Right lobe of liver (tissue), 6 donors: Measurements from ENCODE around the gene COL4A6. TPM values are rescaled to one million over a fixed set of nuclear protein-coding genes. Genes with fewer than 3 reads are reported as not detected.

Experiments used
- ATAC-seq, 4 donors: fragments of 200-7000 bp; cut with Tn5 transposase; one replicate each; pipeline ENCODE4 v1.9.1; 2020; ENCODE audit warnings: mild to moderate bottlenecking in 4 of 4, moderate library complexity in 4 of 4
- DNase-seq, 3 donors: peaks; one replicate each; pipeline ENCODE4 v3.0.0-alpha.2; 2020
- H3K27ac ChIP-seq, 3 donors: fragments of 200-600 bp; one replicate each; pipeline ENCODE4 v1.8.0; 2022
- H3K27me3 ChIP-seq, 2 donors: fragments of 200-600 bp; one replicate each; pipeline ENCODE4 v1.8.0; 2022
- H3K36me3 ChIP-seq, 4 donors: fragments of 200-600 bp; sonication (generic) in 1 of 4; one replicate each; pipeline versions ENCODE4 v1.5.1 to v1.8.0; 2017 to 2022; ENCODE audit warnings: control low read depth in 1 of 4
- H3K4me1 ChIP-seq, 4 donors: fragments of 200-600 bp; sonication (generic) in 1 of 4; one replicate each; pipeline versions ENCODE4 v1.5.1 to v1.8.0; 2017 to 2022; ENCODE audit warnings: control low read depth in 1 of 4
- H3K4me3 ChIP-seq, 3 donors: fragments of 200-600 bp; one replicate each; pipeline ENCODE4 v1.8.0; 2022
- H3K9me3 ChIP-seq, 4 donors: fragments of 200-600 bp; sonication (generic) in 1 of 4; one replicate each; pipeline versions ENCODE4 v1.5.1 to v1.8.0; 2017 to 2022; ENCODE audit warnings: control low read depth in 1 of 4
- CTCF ChIP-seq, 4 donors: fragments of 200-600 bp in 3 of 4; fragments of 450-650 bp in 1 of 4; IDR thresholded peaks; one replicate each; pipeline versions ENCODE4 v1.5.1 to v1.8.0; 2016 to 2022; ENCODE audit warnings: antibody characterized with exemption in 4 of 4, mild to moderate bottlenecking in 2 of 4
- POLR2A ChIP-seq: fragments of 450-650 bp; IDR thresholded peaks from one replicate; pipeline ENCODE4 v1.6.1; 2017; ENCODE audit warnings: antibody characterized with exemption, mild to moderate bottlenecking
- WGBS: methylation state at CpG from one replicate; pipeline ENCODE4 v1.1.6; 2018; ENCODE audit warnings: low coverage, low lambda C conversion rate; ENCODE audit not compliant: insufficient coverage; ENCODE audit errors: missing lambda C conversion rate; 5-methylcytosine and 5-hydroxymethylcytosine counted together
- intact Hi-C, 2 donors: fragments of 100-400 bp; cut with DNase I; formaldehyde crosslinking; loops; one replicate each; pipeline versions ENCODE4 v1.11.2 to v1.14.1; 2022
- total RNA-seq, 6 experiments: library from RNA; depleted of rRNA in 2 of 6; stranded (reverse); fragments of >200 nt in 2 of 6; fragmentation: NEBNext Ultra II Directional in 3 of 6; extraction: Animal tissue kit (Norgen Biotek cat#: 25700) in 3 of 6; gene quantifications; one replicate each; pipeline versions ENCODE4 v1.1.0 to v1.2.4, GENCODE V29; 2016 to 2023
- donor health status: DM: no; HTN: yes; CAD: no.
- donor health status: DM: no; HTN: no; CAD: no.
- donor health status: DM: no; HTN: no; CAD: no.
- donor health status: DM: no; HTN: yes; CAD: no.
- donor health status: DM: no; HTN: yes; CAD: no.

The COL4A6 gene
- total RNA-seq, 6 experiments from 2014 or later, result 0.02 to 0.05 TPM; not detected in 4

GRCh38 chrX:108156082-108156481 lies 282.1 kb downstream of the COL4A6 start:
- no peak for TF ChIP-seq CTCF (IDR thresholded peaks at IDR 0.05)
- no peak for TF ChIP-seq POLR2A
- DNase-seq, result no peak
- Histone ChIP-seq H3K9me3 (no peaks in the 10 kb centered on the region), H3K27ac (no peak overlapping the region), H3K36me3 (no peaks in the 10 kb centered on the region), H3K4me3 (no peak overlapping the region), H3K4me1 (no peaks in the 10 kb centered on the region), H3K27me3 (no peaks in the 10 kb centered on the region)
- no peak for ATAC-seq
- WGBS, result 85% methylated on average over 2 of the region's 2 CpGs
- intact Hi-C loops, result no loop called here

- TF ChIP-seq POLR2A (no peak), CTCF (IDR thresholded peaks at IDR 0.05) (no peak)
- Histone ChIP-seq H3K4me3 (no peak overlapping the region), H3K36me3 (no peaks in the 10 kb centered on the region), H3K9me3 (no peaks in the 10 kb centered on the region), H3K27me3 (no peaks in the 10 kb centered on the region), H3K4me1 (no peaks in the 10 kb centered on the region), H3K27ac (no peak overlapping the region)
- intact Hi-C loops, result no loop called here
- ATAC-seq (no peak), DNase-seq (no peak)
Observed at GRCh38 chrX:108148524-108148923, 289.7 kb downstream of the COL4A6 start.

GRCh38 chrX:108138814-108139702 lies 299.2 kb downstream of the COL4A6 start:
- H3K4me1 ChIP-seq, result peaks cover 0 to 2% (median 0%) of the 10 kb centered on the region in 4 donors
- DNase-seq, result no peak
- TF ChIP-seq CTCF (IDR thresholded peaks at IDR 0.05) (peak; percentile 29 to 46 (median 40)), POLR2A (no peak)
- H3K9me3 ChIP-seq, result no peaks in the 10 kb centered on the region
- peaks cover 0 to 6% (median 0%) of the 10 kb centered on the region in 4 donors for H3K36me3 ChIP-seq
- no peaks in the 10 kb centered on the region for H3K27me3 ChIP-seq
- 54% methylated on average over 7 of the region's 7 CpGs for WGBS
- ATAC-seq, result peak; percentile 32 to 52 (median 47)
- intact Hi-C loops, result no loop called here
- no peak overlapping the region for H3K27ac ChIP-seq
- no peak overlapping the region for H3K4me3 ChIP-seq

GRCh38 chrX:108134724-108135123 lies 303.5 kb downstream of the COL4A6 start:
- no peaks in the 10 kb centered on the region for H3K4me1 ChIP-seq
- no peaks in the 10 kb centered on the region for H3K27me3 ChIP-seq
- no peak for DNase-seq
- WGBS, result 38% methylated on average over 1 of the region's 1 CpG
- TF ChIP-seq CTCF (IDR thresholded peaks at IDR 0.05) (no peak), POLR2A (no peak)
- H3K36me3 ChIP-seq, result peaks cover 0 to 7% (median 0%) of the 10 kb centered on the region in 4 donors
- no peaks in the 10 kb centered on the region for H3K9me3 ChIP-seq
- H3K27ac ChIP-seq, result no peak overlapping the region
- H3K4me3 ChIP-seq, result no peak overlapping the region
- intact Hi-C loops, result no loop called here
- no peak for ATAC-seq
